SK-N-SH treated with all-trans-retinoic acid at 6 μM for 48 hours (cell line): ENCODE measurements around the gene MB21D2.

Source experiments
- ATAC-seq: fragments of 200-7000 bp; cut with Tn5 transposase; 3 replicates; pipeline ENCODE4 v1.9.1; 2020; ENCODE audit warnings: mild to moderate bottlenecking, moderate library complexity
- ARNTL ChIP-seq: fragments of 450-650 bp; formaldehyde crosslinking; IDR thresholded peaks from 2 replicates; pipeline ENCODE4 v1.5.0; 2020; ENCODE audit warnings: low read depth, mild to moderate bottlenecking, moderate library complexity, borderline replicate concordance
- BACH2 ChIP-seq: fragments of 250-450 bp; sonication (Bioruptor Pico); IDR thresholded peaks from 2 replicates; pipeline ENCODE4 v1.9.0; 2021; ENCODE audit warnings: mild to moderate bottlenecking, borderline replicate concordance
- CSDC2 ChIP-seq: fragments of 250-450 bp; sonication (Bioruptor Pico); IDR thresholded peaks from 2 replicates; pipeline ENCODE4 v1.5.0; 2020; ENCODE audit warnings: mild to moderate bottlenecking, moderate library complexity
- ESRRG ChIP-seq: fragments of 250-450 bp; sonication (Bioruptor Pico); IDR thresholded peaks from 2 replicates; pipeline ENCODE4 v1.6.1; 2021; ENCODE audit warnings: mild to moderate bottlenecking
- GLIS3 ChIP-seq: fragments of 250-450 bp; sonication (Bioruptor Pico); IDR thresholded peaks from 2 replicates; pipeline ENCODE4 v1.5.0; 2020; ENCODE audit warnings: mild to moderate bottlenecking, moderate library complexity
- ISL1 ChIP-seq: fragments of 250-450 bp; sonication (Bioruptor Pico); IDR thresholded peaks from 2 replicates; pipeline ENCODE4 v2.1.2; 2022; ENCODE audit warnings: mild to moderate bottlenecking, moderate library complexity
- OSR1 ChIP-seq: fragments of 250-450 bp; sonication (Bioruptor Pico); IDR thresholded peaks from 2 replicates; pipeline ENCODE4 v1.8.0; 2022; ENCODE audit warnings: moderate library complexity, mild to moderate bottlenecking, inconsistent platforms
- PATZ1 ChIP-seq: fragments of 250-450 bp; sonication (Bioruptor Pico); IDR thresholded peaks from 2 replicates; pipeline ENCODE4 v1.8.0; 2020; ENCODE audit warnings: mild to moderate bottlenecking, moderate library complexity, borderline replicate concordance
- POU6F1 ChIP-seq: fragments of 250-450 bp; sonication (Bioruptor Pico); IDR thresholded peaks from 2 replicates; pipeline ENCODE4 v1.8.0; 2021; ENCODE audit warnings: low read depth, mild to moderate bottlenecking, moderate library complexity, borderline replicate concordance
- RARB ChIP-seq: fragments of 250-450 bp; sonication (Bioruptor Pico); IDR thresholded peaks from 2 replicates; pipeline ENCODE4 v1.8.0; 2021; ENCODE audit warnings: mild to moderate bottlenecking, moderate library complexity
- SNAI2 ChIP-seq: fragments of 250-450 bp; sonication (Bioruptor Pico); IDR thresholded peaks from 2 replicates; pipeline ENCODE4 v1.5.0; 2020; ENCODE audit warnings: mild to moderate bottlenecking, moderate library complexity
- TCF4 ChIP-seq: fragments of 250-450 bp; sonication (Bioruptor Pico); IDR thresholded peaks from 2 replicates; pipeline ENCODE4 v1.8.0; 2021; ENCODE audit warnings: mild to moderate bottlenecking, moderate library complexity, borderline replicate concordance
- TOX ChIP-seq: fragments of 250-450 bp; sonication (Bioruptor Pico); IDR thresholded peaks from 2 replicates; pipeline ENCODE4 v1.8.0; 2021; ENCODE audit warnings: mild to moderate bottlenecking, moderate library complexity, borderline replicate concordance
- TSHZ2 ChIP-seq: fragments of 250-450 bp; sonication (Bioruptor Pico); IDR thresholded peaks from 2 replicates; pipeline ENCODE4 v1.5.0; 2020; ENCODE audit warnings: mild to moderate bottlenecking, moderate library complexity
- ZC3H10 ChIP-seq: fragments of 250-450 bp; sonication (Bioruptor Pico); IDR thresholded peaks from 2 replicates; pipeline ENCODE4 v1.5.1; 2021; ENCODE audit warnings: mild to moderate bottlenecking, moderate library complexity
- ZFP3 ChIP-seq: fragments of 250-450 bp; sonication (Bioruptor Pico); IDR thresholded peaks from 2 replicates; pipeline ENCODE4 v1.5.0; 2020; ENCODE audit warnings: mild to moderate bottlenecking, moderate library complexity
- ZFP30 ChIP-seq: fragments of 450-650 bp; formaldehyde crosslinking; IDR thresholded peaks from 2 replicates; pipeline ENCODE4 v1.5.0; 2022; ENCODE audit warnings: mild to moderate bottlenecking, moderate library complexity
- ZNF70 ChIP-seq: fragments of 450-650 bp; formaldehyde crosslinking; IDR thresholded peaks from 2 replicates; pipeline ENCODE4 v1.5.0; 2020; ENCODE audit warnings: mild to moderate bottlenecking, moderate library complexity
- ZNF8 ChIP-seq: fragments of 450-650 bp; formaldehyde crosslinking; IDR thresholded peaks from 2 replicates; pipeline ENCODE4 v1.5.0; 2020; ENCODE audit warnings: mild to moderate bottlenecking, moderate library complexity
- TF ChIP-seq, protein P1 (sequence below): fragments of 250-450 bp; sonication (Bioruptor Pico); IDR thresholded peaks from 2 replicates; pipeline ENCODE4 v1.5.1; 2021; ENCODE audit warnings: mild to moderate bottlenecking, moderate library complexity
- TF ChIP-seq, protein P2 (sequence below): fragments of 250-450 bp; sonication (Bioruptor Pico); IDR thresholded peaks from 2 replicates; pipeline ENCODE4 v1.5.1; 2020; ENCODE audit warnings: low read depth, mild to moderate bottlenecking, moderate library complexity

Gene MB21D2

GRCh38 chr3:192834428-192834827 lies 83.2 kb downstream of the MB21D2 start:
- no peak for ATAC-seq
- TF ChIP-seq ZNF8 (CRISPR knock-in tag): no peak
- TF ChIP-seq SNAI2: no peak
- TF ChIP-seq, protein P1, sequence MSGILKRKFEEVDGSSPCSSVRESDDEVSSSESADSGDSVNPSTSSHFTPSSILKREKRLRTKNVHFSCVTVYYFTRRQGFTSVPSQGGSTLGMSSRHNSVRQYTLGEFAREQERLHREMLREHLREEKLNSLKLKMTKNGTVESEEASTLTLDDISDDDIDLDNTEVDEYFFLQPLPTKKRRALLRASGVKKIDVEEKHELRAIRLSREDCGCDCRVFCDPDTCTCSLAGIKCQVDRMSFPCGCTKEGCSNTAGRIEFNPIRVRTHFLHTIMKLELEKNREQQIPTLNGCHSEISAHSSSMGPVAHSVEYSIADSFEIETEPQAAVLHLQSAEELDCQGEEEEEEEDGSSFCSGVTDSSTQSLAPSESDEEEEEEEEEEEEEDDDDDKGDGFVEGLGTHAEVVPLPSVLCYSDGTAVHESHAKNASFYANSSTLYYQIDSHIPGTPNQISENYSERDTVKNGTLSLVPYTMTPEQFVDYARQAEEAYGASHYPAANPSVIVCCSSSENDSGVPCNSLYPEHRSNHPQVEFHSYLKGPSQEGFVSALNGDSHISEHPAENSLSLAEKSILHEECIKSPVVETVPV (CRISPR knock-in tag): no peak
- no peak for TF ChIP-seq ESRRG (CRISPR knock-in tag)
- TF ChIP-seq TOX (CRISPR knock-in tag): no peak
- no peak for TF ChIP-seq GLIS3 (CRISPR knock-in tag)
- TF ChIP-seq OSR1 (CRISPR knock-in tag): no peak
- TF ChIP-seq ZFP30 (CRISPR knock-in tag): no peak
- TF ChIP-seq, protein P2, sequence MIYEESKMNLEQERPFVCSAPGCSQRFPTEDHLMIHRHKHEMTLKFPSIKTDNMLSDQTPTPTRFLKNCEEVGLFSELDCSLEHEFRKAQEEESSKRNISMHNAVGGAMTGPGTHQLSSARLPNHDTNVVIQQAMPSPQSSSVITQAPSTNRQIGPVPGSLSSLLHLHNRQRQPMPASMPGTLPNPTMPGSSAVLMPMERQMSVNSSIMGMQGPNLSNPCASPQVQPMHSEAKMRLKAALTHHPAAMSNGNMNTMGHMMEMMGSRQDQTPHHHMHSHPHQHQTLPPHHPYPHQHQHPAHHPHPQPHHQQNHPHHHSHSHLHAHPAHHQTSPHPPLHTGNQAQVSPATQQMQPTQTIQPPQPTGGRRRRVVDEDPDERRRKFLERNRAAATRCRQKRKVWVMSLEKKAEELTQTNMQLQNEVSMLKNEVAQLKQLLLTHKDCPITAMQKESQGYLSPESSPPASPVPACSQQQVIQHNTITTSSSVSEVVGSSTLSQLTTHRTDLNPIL (CRISPR knock-in tag): no peak
- TF ChIP-seq RARB (CRISPR knock-in tag): no peak
- no peak for TF ChIP-seq ZC3H10 (CRISPR knock-in tag)
- TF ChIP-seq ISL1 (CRISPR knock-in tag): no peak
- no peak for TF ChIP-seq TCF4 (CRISPR knock-in tag)
- no peak for TF ChIP-seq ZNF70 (CRISPR knock-in tag)
- TF ChIP-seq ZFP3: no peak
- TF ChIP-seq POU6F1 (CRISPR knock-in tag): no peak

DNA sequence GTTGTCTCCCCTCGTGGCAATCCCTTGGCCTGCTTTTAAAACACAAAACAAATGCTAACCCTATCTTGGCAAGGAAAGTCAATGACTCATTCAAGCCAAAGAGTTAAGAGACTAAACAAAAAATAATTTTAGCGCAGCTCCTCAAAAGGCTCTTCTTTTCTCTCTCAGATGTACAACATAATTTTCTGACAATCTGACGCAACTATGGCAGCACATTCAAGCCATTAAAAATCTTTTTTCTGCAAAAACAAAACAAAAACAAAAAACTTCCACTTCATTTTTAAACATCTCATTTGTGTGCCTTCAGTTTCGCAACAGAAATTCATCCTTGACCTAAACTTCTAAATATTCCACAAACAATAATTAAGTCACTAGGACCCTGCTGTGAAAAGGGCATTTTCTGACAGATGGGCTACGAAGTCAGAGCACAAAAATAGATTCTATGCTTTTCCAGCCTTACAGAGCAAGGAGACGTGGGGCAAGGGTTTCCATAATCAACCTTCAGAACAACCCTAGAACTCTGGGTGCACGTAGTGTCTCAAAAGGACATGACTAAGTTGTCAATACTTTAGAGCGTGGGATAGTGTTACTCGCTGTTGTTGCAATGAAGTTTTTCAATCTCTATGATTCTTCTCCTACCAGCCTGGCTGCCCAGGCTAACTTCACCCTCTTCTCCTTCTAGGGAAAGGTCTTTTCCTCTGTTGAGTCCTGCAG lies 84.3 kb downstream of the MB21D2 start:
- ATAC-seq: 0 out of 3 replicates have a peak, but pooled peaks have one; percentile 13
- TF ChIP-seq ARNTL (CRISPR knock-in tag) (no peak), ZFP3 (no peak), ESRRG (CRISPR knock-in tag) (no peak), ZFP30 (CRISPR knock-in tag) (no peak), OSR1 (CRISPR knock-in tag) (no peak), TCF4 (CRISPR knock-in tag) (no peak), CSDC2 (CRISPR knock-in tag) (no peak), TSHZ2 (CRISPR knock-in tag) (no peak), ZC3H10 (CRISPR knock-in tag) (no peak), BACH2 (CRISPR knock-in tag) (no peak), PATZ1 (CRISPR knock-in tag) (no peak), GLIS3 (CRISPR knock-in tag) (no peak)
- TF ChIP-seq, protein P1 (CRISPR knock-in tag): no peak
